Measurements from ENCODE around the gene TGFBR1.

Gene TGFBR1

GRCh38 chr9:99093492-99093791, 11.5 kb upstream of the TGFBR1 start:
- TF ChIP-seq EP300 (IDR thresholded peaks at IDR 0.05; ENCODE audit: borderline replicate concordance) = no peak
- TF ChIP-seq TAF1 (IDR thresholded peaks at IDR 0.05; ENCODE audit: low read depth) = no peak
- TF ChIP-seq REST (IDR thresholded peaks at IDR 0.05; ENCODE audit: low read depth) = no peak
- TF ChIP-seq MAX (IDR thresholded peaks at IDR 0.05) = no peak
- TF ChIP-seq USF1 (IDR thresholded peaks at IDR 0.05) = no peak
- TF ChIP-seq RAD21 (IDR thresholded peaks at IDR 0.05; ENCODE audit: low read depth) = no peak
- TF ChIP-seq EGR1 (IDR thresholded peaks at IDR 0.05) = no peak
- no peak for TF ChIP-seq YY1 (IDR thresholded peaks at IDR 0.05; ENCODE audit: low read depth)
- TF ChIP-seq NFIC (IDR thresholded peaks at IDR 0.05) = no peak
- no peak for TF ChIP-seq CREB1 (IDR thresholded peaks at IDR 0.05; ENCODE audit: low read depth)
- TF ChIP-seq CEBPB (IDR thresholded peaks at IDR 0.05) = no peak

GRCh38 chr9:99095565-99095964, 9.3 kb upstream of the TGFBR1 start:
- TF ChIP-seq CEBPB (IDR thresholded peaks at IDR 0.05) = no peak
- no peak for TF ChIP-seq CREB1 (IDR thresholded peaks at IDR 0.05; ENCODE audit: low read depth)

GRCh38 chr9:99096409-99096808, 8.5 kb upstream of the TGFBR1 start:
- no peak for TF ChIP-seq YY1 (IDR thresholded peaks at IDR 0.05; ENCODE audit: low read depth)
- no peak for TF ChIP-seq EGR1 (IDR thresholded peaks at IDR 0.05)
- TF ChIP-seq TEAD4 (IDR thresholded peaks at IDR 0.05) = no peak
- no peak for TF ChIP-seq TCF12 (IDR thresholded peaks at IDR 0.05; ENCODE audit: low read depth)
- TF ChIP-seq EP300 (IDR thresholded peaks at IDR 0.05; ENCODE audit: borderline replicate concordance) = no peak
- no peak for TF ChIP-seq RAD21 (IDR thresholded peaks at IDR 0.05; ENCODE audit: low read depth)
- TF ChIP-seq MAX (IDR thresholded peaks at IDR 0.05) = no peak

- no peak for TF ChIP-seq MAX (IDR thresholded peaks at IDR 0.05)
- TF ChIP-seq ZBTB7A (IDR thresholded peaks at IDR 0.05; ENCODE audit: low read depth) = no peak
- TF ChIP-seq TCF12 (IDR thresholded peaks at IDR 0.05; ENCODE audit: low read depth) = no peak
- no peak for TF ChIP-seq EGR1 (IDR thresholded peaks at IDR 0.05)
- no peak for TF ChIP-seq EP300 (IDR thresholded peaks at IDR 0.05; ENCODE audit: borderline replicate concordance)
- no peak for TF ChIP-seq USF1 (IDR thresholded peaks at IDR 0.05)
- TF ChIP-seq YY1 (IDR thresholded peaks at IDR 0.05; ENCODE audit: low read depth) = no peak
- TF ChIP-seq TAF1 (IDR thresholded peaks at IDR 0.05; ENCODE audit: low read depth) = no peak
- no peak for TF ChIP-seq CEBPB (IDR thresholded peaks at IDR 0.05)
- TF ChIP-seq RAD21 (IDR thresholded peaks at IDR 0.05; ENCODE audit: low read depth) = no peak
- TF ChIP-seq FOXM1 (IDR thresholded peaks at IDR 0.05; ENCODE audit: borderline replicate concordance, low read depth) = no peak
- TF ChIP-seq REST (IDR thresholded peaks at IDR 0.05; ENCODE audit: low read depth) = no peak
- no peak for TF ChIP-seq NFIC (IDR thresholded peaks at IDR 0.05)
These were observed 3.6 kb upstream of the TGFBR1 start for GRCh38 chr9:99101271-99101670.

GRCh38 chr9:99101812-99102211, 3.1 kb upstream of the TGFBR1 start:
- TF ChIP-seq NFIC (IDR thresholded peaks at IDR 0.05) (no peak), MAX (IDR thresholded peaks at IDR 0.05) (no peak), EP300 (IDR thresholded peaks at IDR 0.05; ENCODE audit: borderline replicate concordance) (no peak), TAF1 (IDR thresholded peaks at IDR 0.05; ENCODE audit: low read depth) (no peak), FOXM1 (IDR thresholded peaks at IDR 0.05; ENCODE audit: borderline replicate concordance, low read depth) (no peak), USF1 (IDR thresholded peaks at IDR 0.05) (no peak)
